OCI-LY3 (cell line): Measurements from ENCODE around the gene DCST1.

Source experiments
- EZH2phosphoT487 ChIP-seq: fragments of 200-600 bp; shearing (Covaris generic); IDR thresholded peaks from 2 replicates; pipeline ENCODE4 v1.6.1; 2018; ENCODE audit warnings: antibody characterized with exemption, mixed run types, low read depth
- TF ChIP-seq, protein P1 (sequence below): fragments of 200-600, 300-600 bp; sonication (generic); IDR thresholded peaks from 2 replicates; pipeline ENCODE4 v1.5.1; 2014; ENCODE audit warnings: antibody characterized with exemption, low read length, low read depth

GRCh38 chr1:155071701-155072100 lies 38.1 kb downstream of the DCST1 start:
- TF ChIP-seq, protein P1, sequence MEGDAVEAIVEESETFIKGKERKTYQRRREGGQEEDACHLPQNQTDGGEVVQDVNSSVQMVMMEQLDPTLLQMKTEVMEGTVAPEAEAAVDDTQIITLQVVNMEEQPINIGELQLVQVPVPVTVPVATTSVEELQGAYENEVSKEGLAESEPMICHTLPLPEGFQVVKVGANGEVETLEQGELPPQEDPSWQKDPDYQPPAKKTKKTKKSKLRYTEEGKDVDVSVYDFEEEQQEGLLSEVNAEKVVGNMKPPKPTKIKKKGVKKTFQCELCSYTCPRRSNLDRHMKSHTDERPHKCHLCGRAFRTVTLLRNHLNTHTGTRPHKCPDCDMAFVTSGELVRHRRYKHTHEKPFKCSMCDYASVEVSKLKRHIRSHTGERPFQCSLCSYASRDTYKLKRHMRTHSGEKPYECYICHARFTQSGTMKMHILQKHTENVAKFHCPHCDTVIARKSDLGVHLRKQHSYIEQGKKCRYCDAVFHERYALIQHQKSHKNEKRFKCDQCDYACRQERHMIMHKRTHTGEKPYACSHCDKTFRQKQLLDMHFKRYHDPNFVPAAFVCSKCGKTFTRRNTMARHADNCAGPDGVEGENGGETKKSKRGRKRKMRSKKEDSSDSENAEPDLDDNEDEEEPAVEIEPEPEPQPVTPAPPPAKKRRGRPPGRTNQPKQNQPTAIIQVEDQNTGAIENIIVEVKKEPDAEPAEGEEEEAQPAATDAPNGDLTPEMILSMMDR = no peak
- no peak for TF ChIP-seq EZH2phosphoT487
